GM19455 (cell line): ENCODE measurements around the gene CFI.

Experiments used
- ATAC-seq: cut with Tn5 transposase; IDR thresholded peaks from one replicate; pipeline ENCODE4 v1.9.1; 2021; ENCODE audit not compliant: unreplicated experiment

The CFI gene

GRCh38 chr4:109733728-109734127 lies 68.1 kb downstream of the CFI start:
- ATAC-seq = no peak

- ATAC-seq = no peak
Measured at GRCh38 chr4:109730619-109731545, 70.9 kb downstream of the CFI start.

- ATAC-seq = peak; percentile 82
Measured at GRCh38 chr4:109729718-109730618, 71.8 kb downstream of the CFI start, which contains the start of gene PLA2G12A. Gene PLA2G12A, minus strand, starts transcription at chr4:109730070. Its CDS starts 261 bp downstream, at chr4:109729809.

- ATAC-seq = no peak
Measured at GRCh38 chr4:109729117-109729717, 72.6 kb downstream of the CFI start.

- no peak for ATAC-seq
Measured at GRCh38 chr4:109728385-109728784, 73.4 kb downstream of the CFI start.

GRCh38 chr4:109723110-109723509 lies 78.7 kb downstream of the CFI start:
- ATAC-seq = no peak

GRCh38 chr4:109722357-109722756 lies 79.4 kb downstream of the CFI start:
- ATAC-seq = no peak

GRCh38 chr4:109721033-109721432 lies 80.8 kb downstream of the CFI start:
- ATAC-seq = no peak

- ATAC-seq = no peak
Measured at GRCh38 chr4:109719604-109720003, 82.2 kb downstream of the CFI start.

- ATAC-seq = no peak
Measured at GRCh38 chr4:109718759-109719158, 83.0 kb downstream of the CFI start.

GRCh38 chr4:109713500-109713899 lies 88.3 kb downstream of the CFI start:
- ATAC-seq = no peak

GRCh38 chr4:109708990-109709389 lies 92.8 kb downstream of the CFI start:
- peak; percentile 92 for ATAC-seq

GRCh38 chr4:109708435-109708834 lies 93.4 kb downstream of the CFI start:
- ATAC-seq = no peak

- ATAC-seq = no peak
Measured at GRCh38 chr4:109703664-109704361, 98.0 kb downstream of the CFI start.

GRCh38 chr4:109702950-109703663 lies 98.7 kb downstream of the CFI start, which contains the start of gene CASP6:
Gene CASP6, minus strand, starts transcription at chr4:109703445. Its CDS starts 50 bp downstream, at chr4:109703395.
- ATAC-seq = peak; percentile 80

- ATAC-seq = no peak
Measured at GRCh38 chr4:109701566-109702410, 100.0 kb downstream of the CFI start.

GRCh38 chr4:109699553-109700225 lies 102.1 kb downstream of the CFI start:
- ATAC-seq = no peak

- ATAC-seq = no peak
Measured at GRCh38 chr4:109698656-109699055, 103.1 kb downstream of the CFI start.
